HG03097 (cell line): ENCODE measurements around the gene GLT6D1.

Experiments used
- ATAC-seq: cut with Tn5 transposase; IDR thresholded peaks from one replicate; pipeline ENCODE4 v1.9.1; 2021; ENCODE audit not compliant: unreplicated experiment, low FRiP score

The GLT6D1 gene

DNA sequence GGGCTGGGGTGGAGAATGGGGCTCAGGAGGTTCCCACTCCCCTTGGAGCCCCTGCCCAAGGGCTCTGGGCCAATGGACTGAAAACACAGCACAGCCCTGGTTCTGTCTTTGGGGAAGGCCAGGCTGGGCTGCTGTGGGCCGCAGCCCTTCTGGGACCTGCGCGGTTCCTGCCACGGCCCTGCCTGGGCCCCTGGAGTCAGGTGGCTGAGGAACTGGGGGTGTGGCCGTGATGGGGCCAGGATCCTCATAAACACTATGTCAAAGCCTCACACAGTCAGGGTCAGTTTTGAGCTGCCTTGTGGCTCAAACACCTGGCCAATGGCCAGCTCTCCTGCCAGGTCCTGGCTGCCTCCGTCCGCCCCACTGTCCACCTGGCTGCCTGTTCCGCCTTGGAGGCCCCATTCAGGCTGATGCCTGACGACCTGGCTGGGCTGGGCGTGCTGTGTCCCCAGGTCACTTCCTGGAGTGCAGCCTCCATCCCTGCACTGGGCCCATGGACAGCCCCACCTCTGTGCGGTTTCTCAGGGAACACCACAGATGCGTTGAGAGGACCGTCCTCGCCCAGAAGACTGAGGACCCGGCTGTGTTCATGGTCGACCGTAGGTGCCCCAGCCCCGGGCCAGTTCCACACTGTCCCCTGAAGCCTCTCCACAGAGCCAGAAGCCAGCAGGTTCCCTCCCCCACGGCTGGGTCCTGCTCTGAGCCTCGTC is 50.3 kb downstream of the GLT6D1 start:
- ATAC-seq: no peak

DNA sequence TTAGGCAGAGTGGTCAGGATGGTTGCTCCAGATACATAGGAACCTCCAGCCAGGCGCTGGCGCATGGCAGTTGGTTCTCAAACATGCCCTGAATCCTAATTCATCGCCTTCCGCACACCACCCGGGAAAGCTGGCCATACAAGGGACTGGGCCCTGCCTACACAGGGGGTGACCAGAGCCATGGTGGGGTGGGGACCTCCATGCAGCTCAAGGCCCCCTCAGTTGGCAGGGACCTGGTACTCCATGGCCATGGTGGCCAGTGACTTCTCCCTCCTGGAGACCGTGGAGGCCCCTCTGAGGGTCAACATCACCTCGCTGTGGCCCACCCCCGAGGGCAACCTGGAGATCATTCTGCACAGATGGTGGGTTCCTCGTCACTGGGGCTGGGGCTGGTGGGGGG is 51.0 kb downstream of the GLT6D1 start:
- ATAC-seq: no peak

DNA sequence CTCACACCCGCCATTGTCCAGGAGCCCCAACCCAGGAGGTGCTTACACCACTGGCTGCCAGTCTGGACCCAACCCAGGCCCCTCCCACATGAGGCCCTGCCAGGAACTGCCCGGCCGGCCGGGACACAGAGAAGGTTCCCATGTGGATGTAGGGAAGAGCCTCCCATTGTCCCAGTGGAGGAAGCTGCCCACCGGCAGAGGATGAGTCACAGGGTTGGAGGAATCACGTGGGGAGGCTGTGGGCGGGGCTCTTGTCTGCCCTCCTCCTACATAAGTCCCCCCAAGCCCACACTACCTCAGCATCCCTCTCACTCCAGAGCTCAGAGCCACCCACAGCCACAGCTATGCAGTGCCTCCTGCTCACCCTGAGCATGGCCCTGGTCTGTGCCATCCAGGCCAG is 51.7 kb downstream of the GLT6D1 start:
- no peak for ATAC-seq

DNA sequence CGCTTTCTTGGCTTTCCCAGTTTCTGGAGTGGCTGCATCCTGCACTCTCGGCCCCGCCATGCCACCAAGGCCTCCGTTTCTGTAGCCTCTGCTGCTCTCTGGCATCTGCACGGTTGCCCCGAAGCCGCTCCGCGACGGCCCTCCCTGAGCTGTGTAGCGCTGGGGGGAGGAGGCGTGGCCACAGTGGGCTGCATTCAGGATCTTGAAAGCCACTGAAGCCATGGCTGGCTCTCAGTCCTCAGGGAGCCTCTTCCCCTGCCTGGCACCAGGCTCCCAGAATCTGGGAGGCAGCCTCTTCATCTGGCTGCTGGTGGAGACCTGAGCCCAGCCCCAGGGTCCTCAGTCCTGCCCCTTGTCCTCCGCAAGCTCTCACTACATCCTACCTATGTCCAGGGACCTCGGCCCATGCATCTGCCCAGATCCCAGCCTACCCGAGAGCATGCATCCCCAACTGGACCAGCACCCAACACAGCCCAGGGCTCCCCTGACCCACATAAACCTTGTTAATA is 52.7 kb downstream of the GLT6D1 start:
- ATAC-seq: no peak

GRCh38 chr9:135584934-135585333 is 54.4 kb downstream of the GLT6D1 start:
- ATAC-seq: no peak

- no peak for ATAC-seq
Observed at GRCh38 chr9:135584371-135584770, 55.0 kb downstream of the GLT6D1 start.

DNA sequence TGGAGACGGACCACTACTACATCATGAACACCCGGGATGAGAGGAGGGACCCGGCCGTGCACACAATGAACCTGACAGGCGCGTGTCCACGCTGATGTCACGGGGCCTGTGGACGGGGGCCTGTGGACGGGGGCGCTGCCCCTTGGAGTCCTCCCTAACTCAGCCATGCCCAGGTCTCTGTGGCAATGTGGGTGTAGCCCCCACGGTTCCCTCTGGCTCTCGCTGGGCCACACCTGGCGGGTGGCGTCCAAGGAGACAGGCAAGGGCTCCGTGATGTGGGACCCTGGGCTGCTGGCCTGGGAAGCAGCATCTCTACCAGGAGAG is 55.7 kb downstream of the GLT6D1 start:
- no peak for ATAC-seq

GRCh38 chr9:135582966-135583687 is 56.2 kb downstream of the GLT6D1 start:
- ATAC-seq: no peak

GRCh38 chr9:135582541-135582940 is 56.8 kb downstream of the GLT6D1 start:
- ATAC-seq: no peak

GRCh38 chr9:135581636-135582426 is 57.5 kb downstream of the GLT6D1 start:
- ATAC-seq: no peak

GRCh38 chr9:135580664-135581380 is 58.5 kb downstream of the GLT6D1 start:
- no peak for ATAC-seq

- no peak for ATAC-seq
Observed at GRCh38 chr9:135579889-135580660, 59.3 kb downstream of the GLT6D1 start.

DNA sequence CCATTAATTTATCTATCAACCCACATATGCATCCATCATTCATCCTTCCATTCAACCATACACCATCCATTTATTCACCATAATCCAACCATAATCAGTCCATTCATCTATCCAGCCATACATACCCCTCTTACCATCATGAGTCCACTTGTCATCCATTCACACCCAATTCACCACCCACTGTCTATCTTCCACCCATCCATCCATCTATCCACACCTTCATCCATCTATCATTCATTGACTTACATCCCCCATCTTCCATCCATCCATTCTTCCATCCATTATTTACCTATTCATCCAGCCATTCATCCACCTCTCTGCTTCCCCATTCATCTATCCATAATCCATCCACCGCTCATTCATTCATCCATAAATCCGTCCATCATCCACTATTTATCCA is 60.0 kb downstream of the GLT6D1 start:
- ATAC-seq: no peak

DNA sequence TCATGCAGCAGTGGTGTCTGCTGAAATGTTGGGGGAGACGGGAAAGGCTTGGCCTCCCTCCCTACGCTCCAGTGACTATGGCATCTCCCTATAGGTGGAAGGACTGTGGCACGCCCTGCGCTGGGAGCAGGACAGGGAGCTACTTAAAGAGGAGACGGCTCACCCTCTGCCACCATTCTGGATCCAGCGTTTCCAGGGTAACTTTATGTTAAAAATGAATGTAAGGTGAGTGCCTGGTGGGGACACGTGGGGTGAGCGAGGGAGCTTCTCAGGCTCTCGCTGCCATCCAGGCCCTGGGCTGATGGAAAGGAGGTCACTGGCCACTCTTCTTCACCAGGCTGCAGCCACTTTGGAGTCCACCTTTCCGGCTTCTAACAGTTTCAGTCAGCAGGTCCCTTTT is 62.1 kb downstream of the GLT6D1 start:
- ATAC-seq: no peak

GRCh38 chr9:135575995-135576631 is 63.2 kb downstream of the GLT6D1 start:
- no peak for ATAC-seq

DNA sequence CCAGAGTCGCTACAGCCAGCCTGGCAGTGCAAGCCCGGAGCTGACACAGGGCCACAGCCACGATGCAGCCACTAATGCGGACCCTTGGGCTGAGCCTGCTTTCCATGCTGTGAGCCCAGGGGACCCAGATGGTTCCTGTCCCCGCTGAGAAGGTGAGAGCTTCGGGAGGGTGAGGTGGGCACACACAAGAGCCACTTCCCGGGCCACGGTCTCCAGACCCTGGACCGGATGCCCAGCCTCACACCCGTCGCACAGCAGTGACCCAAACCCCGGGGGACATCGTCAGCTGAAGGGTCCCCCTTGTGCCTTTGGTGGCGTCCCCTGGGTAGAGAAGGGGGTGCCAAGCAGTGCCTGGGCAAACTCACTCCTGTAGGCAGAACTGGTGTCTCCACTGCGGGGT is 64.4 kb downstream of the GLT6D1 start:
- ATAC-seq: no peak

- ATAC-seq: no peak
Observed at GRCh38 chr9:135574331-135574730, 65.0 kb downstream of the GLT6D1 start.
